ENCODE measurements around the gene TMED7.

The TMED7 gene

GRCh38 chr5:115588640-115589039, 37.2 kb downstream of the TMED7 start:
- Histone ChIP-seq H3K4me3 (ENCODE audit: insufficient read depth, low read depth, low read length, poor library complexity, severe bottlenecking) (no peak overlapping the region), H3K27me3 (replicated peaks; ENCODE audit: control insufficient read depth, insufficient read depth, low read length, poor library complexity, severe bottlenecking) (no peaks in the 10 kb centered on the region), H3K36me3 (ENCODE audit: control insufficient read depth, insufficient read depth, low read length) (no peaks in the 10 kb centered on the region), H3K27ac (ENCODE audit: insufficient read depth, low read length, poor library complexity, severe bottlenecking) (no peak overlapping the region), H3K4me1 (ENCODE audit: control insufficient read depth, insufficient read depth, low read length, poor library complexity, severe bottlenecking) (no peaks in the 10 kb centered on the region), H3K9me3 (ENCODE audit: control insufficient read depth, low read length) (no peaks in the 10 kb centered on the region)
- no peak for DNase-seq

- Histone ChIP-seq H3K4me3 (ENCODE audit: insufficient read depth, low read depth, low read length, poor library complexity, severe bottlenecking) (no peak overlapping the region), H3K36me3 (ENCODE audit: control insufficient read depth, insufficient read depth, low read length) (no peaks in the 10 kb centered on the region), H3K9me3 (ENCODE audit: control insufficient read depth, low read length) (no peaks in the 10 kb centered on the region), H3K27me3 (replicated peaks; ENCODE audit: control insufficient read depth, insufficient read depth, low read length, poor library complexity, severe bottlenecking) (no peaks in the 10 kb centered on the region), H3K27ac (ENCODE audit: insufficient read depth, low read length, poor library complexity, severe bottlenecking) (no peak overlapping the region), H3K4me1 (ENCODE audit: control insufficient read depth, insufficient read depth, low read length, poor library complexity, severe bottlenecking) (no peaks in the 10 kb centered on the region)
- no peak for DNase-seq
Measured at GRCh38 chr5:115586525-115587146, 39.2 kb downstream of the TMED7 start.

- H3K4me3 ChIP-seq (ENCODE audit: insufficient read depth, low read depth, low read length, poor library complexity, severe bottlenecking) = no peak overlapping the region
- H3K27ac ChIP-seq (ENCODE audit: insufficient read depth, low read length, poor library complexity, severe bottlenecking) = no peak overlapping the region
- no peaks in the 10 kb centered on the region for H3K4me1 ChIP-seq (ENCODE audit: control insufficient read depth, insufficient read depth, low read length, poor library complexity, severe bottlenecking)
- no peaks in the 10 kb centered on the region for H3K27me3 ChIP-seq (replicated peaks; ENCODE audit: control insufficient read depth, insufficient read depth, low read length, poor library complexity, severe bottlenecking)
- H3K9me3 ChIP-seq (ENCODE audit: control insufficient read depth, low read length) = no peaks in the 10 kb centered on the region
- DNase-seq = no peak
- no peaks in the 10 kb centered on the region for H3K36me3 ChIP-seq (ENCODE audit: control insufficient read depth, insufficient read depth, low read length)
Measured at GRCh38 chr5:115585265-115585664, 40.6 kb downstream of the TMED7 start.

- Histone ChIP-seq H3K36me3 (ENCODE audit: control insufficient read depth, insufficient read depth, low read length) (no peaks in the 10 kb centered on the region), H3K27ac (ENCODE audit: insufficient read depth, low read length, poor library complexity, severe bottlenecking) (no peak overlapping the region), H3K9me3 (ENCODE audit: control insufficient read depth, low read length) (no peaks in the 10 kb centered on the region), H3K4me3 (ENCODE audit: insufficient read depth, low read depth, low read length, poor library complexity, severe bottlenecking) (no peak overlapping the region), H3K27me3 (replicated peaks; ENCODE audit: control insufficient read depth, insufficient read depth, low read length, poor library complexity, severe bottlenecking) (no peaks in the 10 kb centered on the region), H3K4me1 (ENCODE audit: control insufficient read depth, insufficient read depth, low read length, poor library complexity, severe bottlenecking) (no peaks in the 10 kb centered on the region)
- DNase-seq = no peak
Measured at GRCh38 chr5:115584501-115584900, 41.3 kb downstream of the TMED7 start.

GRCh38 chr5:115583474-115583873, 42.4 kb downstream of the TMED7 start:
- H3K27ac ChIP-seq (ENCODE audit: insufficient read depth, low read length, poor library complexity, severe bottlenecking) = no peak overlapping the region
- H3K4me3 ChIP-seq (ENCODE audit: insufficient read depth, low read depth, low read length, poor library complexity, severe bottlenecking) = no peak overlapping the region
- DNase-seq = no peak
- H3K27me3 ChIP-seq (replicated peaks; ENCODE audit: control insufficient read depth, insufficient read depth, low read length, poor library complexity, severe bottlenecking) = no peaks in the 10 kb centered on the region
- H3K36me3 ChIP-seq (ENCODE audit: control insufficient read depth, insufficient read depth, low read length) = no peaks in the 10 kb centered on the region
- no peaks in the 10 kb centered on the region for H3K4me1 ChIP-seq (ENCODE audit: control insufficient read depth, insufficient read depth, low read length, poor library complexity, severe bottlenecking)
- no peaks in the 10 kb centered on the region for H3K9me3 ChIP-seq (ENCODE audit: control insufficient read depth, low read length)

- H3K9me3 ChIP-seq (ENCODE audit: control insufficient read depth, low read length) = no peaks in the 10 kb centered on the region
- H3K27ac ChIP-seq (ENCODE audit: insufficient read depth, low read length, poor library complexity, severe bottlenecking) = no peak overlapping the region
- H3K4me1 ChIP-seq (ENCODE audit: control insufficient read depth, insufficient read depth, low read length, poor library complexity, severe bottlenecking) = no peaks in the 10 kb centered on the region
- no peak overlapping the region for H3K4me3 ChIP-seq (ENCODE audit: insufficient read depth, low read depth, low read length, poor library complexity, severe bottlenecking)
- no peak for DNase-seq
- H3K36me3 ChIP-seq (ENCODE audit: control insufficient read depth, insufficient read depth, low read length) = no peaks in the 10 kb centered on the region
- H3K27me3 ChIP-seq (replicated peaks; ENCODE audit: control insufficient read depth, insufficient read depth, low read length, poor library complexity, severe bottlenecking) = no peaks in the 10 kb centered on the region
Measured at GRCh38 chr5:115580941-115581340, 44.9 kb downstream of the TMED7 start.

- H3K4me1 ChIP-seq (ENCODE audit: control insufficient read depth, insufficient read depth, low read length, poor library complexity, severe bottlenecking) = no peaks in the 10 kb centered on the region
- no peak overlapping the region for H3K27ac ChIP-seq (ENCODE audit: insufficient read depth, low read length, poor library complexity, severe bottlenecking)
- DNase-seq = no peak
- no peaks in the 10 kb centered on the region for H3K27me3 ChIP-seq (replicated peaks; ENCODE audit: control insufficient read depth, insufficient read depth, low read length, poor library complexity, severe bottlenecking)
- no peaks in the 10 kb centered on the region for H3K36me3 ChIP-seq (ENCODE audit: control insufficient read depth, insufficient read depth, low read length)
- H3K9me3 ChIP-seq (ENCODE audit: control insufficient read depth, low read length) = no peaks in the 10 kb centered on the region
- H3K4me3 ChIP-seq (ENCODE audit: insufficient read depth, low read depth, low read length, poor library complexity, severe bottlenecking) = no peak overlapping the region
Measured at GRCh38 chr5:115579747-115580173, 46.1 kb downstream of the TMED7 start.

GRCh38 chr5:115579216-115579615, 46.6 kb downstream of the TMED7 start:
- Histone ChIP-seq H3K4me1 (ENCODE audit: control insufficient read depth, insufficient read depth, low read length, poor library complexity, severe bottlenecking) (no peaks in the 10 kb centered on the region), H3K9me3 (ENCODE audit: control insufficient read depth, low read length) (no peaks in the 10 kb centered on the region), H3K27me3 (replicated peaks; ENCODE audit: control insufficient read depth, insufficient read depth, low read length, poor library complexity, severe bottlenecking) (no peaks in the 10 kb centered on the region), H3K4me3 (ENCODE audit: insufficient read depth, low read depth, low read length, poor library complexity, severe bottlenecking) (no peak overlapping the region), H3K27ac (ENCODE audit: insufficient read depth, low read length, poor library complexity, severe bottlenecking) (no peak overlapping the region), H3K36me3 (ENCODE audit: control insufficient read depth, insufficient read depth, low read length) (no peaks in the 10 kb centered on the region)
- DNase-seq = no peak

- H3K27me3 ChIP-seq (replicated peaks; ENCODE audit: control insufficient read depth, insufficient read depth, low read length, poor library complexity, severe bottlenecking) = no peaks in the 10 kb centered on the region
- H3K4me1 ChIP-seq (ENCODE audit: control insufficient read depth, insufficient read depth, low read length, poor library complexity, severe bottlenecking) = no peaks in the 10 kb centered on the region
- no peaks in the 10 kb centered on the region for H3K36me3 ChIP-seq (ENCODE audit: control insufficient read depth, insufficient read depth, low read length)
- H3K4me3 ChIP-seq (ENCODE audit: insufficient read depth, low read depth, low read length, poor library complexity, severe bottlenecking) = no peak overlapping the region
- H3K9me3 ChIP-seq (ENCODE audit: control insufficient read depth, low read length) = no peaks in the 10 kb centered on the region
- DNase-seq = no peak
- no peak overlapping the region for H3K27ac ChIP-seq (ENCODE audit: insufficient read depth, low read length, poor library complexity, severe bottlenecking)
Measured at GRCh38 chr5:115578657-115579056, 47.2 kb downstream of the TMED7 start.

- no peaks in the 10 kb centered on the region for H3K4me1 ChIP-seq (ENCODE audit: control insufficient read depth, insufficient read depth, low read length, poor library complexity, severe bottlenecking)
- no peak for DNase-seq
- no peaks in the 10 kb centered on the region for H3K9me3 ChIP-seq (ENCODE audit: control insufficient read depth, low read length)
- H3K27me3 ChIP-seq (replicated peaks; ENCODE audit: control insufficient read depth, insufficient read depth, low read length, poor library complexity, severe bottlenecking) = no peaks in the 10 kb centered on the region
- H3K27ac ChIP-seq (ENCODE audit: insufficient read depth, low read length, poor library complexity, severe bottlenecking) = no peak overlapping the region
- no peak overlapping the region for H3K4me3 ChIP-seq (ENCODE audit: insufficient read depth, low read depth, low read length, poor library complexity, severe bottlenecking)
- H3K36me3 ChIP-seq (ENCODE audit: control insufficient read depth, insufficient read depth, low read length) = no peaks in the 10 kb centered on the region
Measured at GRCh38 chr5:115577741-115578140, 48.1 kb downstream of the TMED7 start.
